Adrenal gland (tissue), 5 donors: Measurements from ENCODE around the gene FBLN2.

Source experiments
- POLR2A ChIP-seq, 2 donors: fragments of 450-650 bp; IDR thresholded peaks; one replicate each; pipeline ENCODE4 v1.6.1; 2017; ENCODE audit warnings: antibody characterized with exemption in 2 of 2, mild to moderate bottlenecking in 2 of 2, moderate library complexity in 1 of 2
- TF ChIP-seq, protein P1 (sequence below), 6 experiments: fragments of 450-650 bp in 4 of 6; fragments of 200-600 bp in 2 of 6; sonication (generic) in 1 of 6; IDR thresholded peaks; 1 replicate in 5 of 6; 2 replicates in 1 of 6; pipeline versions ENCODE4 v1.5.1 to v1.8.0; 2016 to 2021; ENCODE audit warnings: antibody characterized with exemption in 6 of 6, mild to moderate bottlenecking in 2 of 6, moderate library complexity in 1 of 6
- donor health status: DM: no; HTN: no; CAD: no.

GRCh38 chr3:13613343-13614190 is 64.6 kb downstream of the FBLN2 start:
- TF ChIP-seq, protein P1, sequence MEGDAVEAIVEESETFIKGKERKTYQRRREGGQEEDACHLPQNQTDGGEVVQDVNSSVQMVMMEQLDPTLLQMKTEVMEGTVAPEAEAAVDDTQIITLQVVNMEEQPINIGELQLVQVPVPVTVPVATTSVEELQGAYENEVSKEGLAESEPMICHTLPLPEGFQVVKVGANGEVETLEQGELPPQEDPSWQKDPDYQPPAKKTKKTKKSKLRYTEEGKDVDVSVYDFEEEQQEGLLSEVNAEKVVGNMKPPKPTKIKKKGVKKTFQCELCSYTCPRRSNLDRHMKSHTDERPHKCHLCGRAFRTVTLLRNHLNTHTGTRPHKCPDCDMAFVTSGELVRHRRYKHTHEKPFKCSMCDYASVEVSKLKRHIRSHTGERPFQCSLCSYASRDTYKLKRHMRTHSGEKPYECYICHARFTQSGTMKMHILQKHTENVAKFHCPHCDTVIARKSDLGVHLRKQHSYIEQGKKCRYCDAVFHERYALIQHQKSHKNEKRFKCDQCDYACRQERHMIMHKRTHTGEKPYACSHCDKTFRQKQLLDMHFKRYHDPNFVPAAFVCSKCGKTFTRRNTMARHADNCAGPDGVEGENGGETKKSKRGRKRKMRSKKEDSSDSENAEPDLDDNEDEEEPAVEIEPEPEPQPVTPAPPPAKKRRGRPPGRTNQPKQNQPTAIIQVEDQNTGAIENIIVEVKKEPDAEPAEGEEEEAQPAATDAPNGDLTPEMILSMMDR (IDR thresholded peaks at IDR 0.05): no peak
- TF ChIP-seq POLR2A (IDR thresholded peaks at IDR 0.05): no peak
